ENCODE results near the gene MVB12B.

- TF ChIP-seq CTCF (IDR thresholded peaks at IDR 0.05; ENCODE audit: low read depth, low read length) (no peak), EZH2phosphoT487 (IDR thresholded peaks at IDR 0.05; ENCODE audit: low read depth) (no peak)
Measured at GRCh38 chr9:126341902-126342301, 15.3 kb downstream of the MVB12B start.

All from OCI-LY3 (cell line).